ENCODE data around the gene ST7.
"Not testable (repeated sequence)": the region's sequence is repeated elsewhere in the genome, so short reads cannot be mapped to it uniquely, and the experiment has no call there.

The ST7 gene

DNA sequence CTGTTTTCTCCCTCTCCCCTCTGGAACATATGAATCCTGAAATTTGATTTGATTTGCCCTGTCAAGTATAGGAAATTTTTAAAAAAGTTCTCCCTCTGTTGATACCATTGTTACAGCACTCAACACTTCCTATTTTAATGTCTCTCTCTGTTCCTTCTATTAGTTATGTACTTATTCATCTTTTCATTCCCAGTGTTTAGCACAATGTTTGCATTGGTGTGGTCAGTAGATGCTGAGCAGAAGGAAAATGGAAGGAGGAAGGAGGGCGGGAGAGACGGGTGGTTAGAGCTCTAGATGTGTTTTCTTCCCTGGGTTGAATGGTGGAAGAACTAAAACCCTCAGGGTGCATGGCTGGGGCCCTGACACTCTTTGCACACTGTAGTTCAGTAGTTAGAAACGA, 290.1 kb downstream of the ST7 start:
- DNase-seq = no peak

DNA sequence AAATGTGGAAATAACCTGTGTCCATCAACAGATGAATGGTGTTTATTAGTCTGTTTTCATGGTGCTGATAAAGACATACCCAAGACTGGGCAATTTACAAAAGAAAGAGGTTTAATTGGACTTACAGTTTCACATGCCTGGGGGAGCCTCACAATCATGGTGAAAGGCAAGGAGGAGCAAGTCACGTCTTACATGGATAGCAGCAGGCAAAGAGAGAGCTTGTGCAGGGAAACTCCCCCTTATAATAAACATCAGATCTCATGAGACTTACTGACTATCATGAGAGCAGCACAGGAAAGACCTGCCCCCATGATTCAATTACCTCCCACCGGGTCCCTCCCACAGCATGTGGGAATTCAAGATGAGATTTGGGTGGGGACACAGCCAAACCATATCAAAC, 292.4 kb downstream of the ST7 start:
- not testable (repeated sequence) for DNase-seq

DNA sequence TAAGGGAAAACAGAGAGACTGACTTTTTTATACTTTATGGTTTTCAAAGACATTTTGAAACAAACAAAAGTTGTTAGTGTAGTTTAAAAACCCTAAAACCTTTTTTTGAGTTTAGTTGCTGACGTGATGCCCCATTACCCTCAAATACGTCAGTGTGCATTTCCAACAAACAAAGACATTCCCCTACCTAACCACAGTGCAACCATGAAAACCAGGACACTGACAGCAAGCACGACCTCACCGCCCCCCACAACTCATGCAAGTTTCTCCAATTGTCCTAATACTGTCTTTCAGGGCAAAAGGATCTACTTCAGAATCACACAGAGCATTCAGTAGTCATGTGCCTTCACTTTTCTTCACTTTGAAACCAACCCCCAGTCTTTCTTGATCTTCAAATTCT, 294.5 kb downstream of the ST7 start:
- DNase-seq = peak; percentile 48

DNA sequence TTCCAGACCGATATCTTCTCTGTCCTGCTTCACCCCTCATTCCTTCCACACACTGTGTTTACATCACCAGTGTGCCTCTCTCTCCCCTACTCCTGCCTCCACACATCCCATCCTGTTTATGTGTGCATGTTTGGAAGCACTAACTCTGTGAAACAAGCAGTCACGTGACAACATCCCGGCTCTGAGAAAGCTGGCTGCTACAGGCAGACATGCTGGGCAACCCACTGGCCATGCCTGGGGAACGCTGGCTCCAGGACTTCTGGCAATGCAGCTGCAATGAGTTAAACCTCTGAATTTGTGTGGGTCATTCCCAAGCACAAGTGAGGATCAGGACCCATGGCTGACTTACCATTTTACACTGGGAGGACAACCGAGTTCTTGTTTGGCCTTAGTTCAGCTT, 295.5 kb downstream of the ST7 start:
- DNase-seq = no peak

DNA sequence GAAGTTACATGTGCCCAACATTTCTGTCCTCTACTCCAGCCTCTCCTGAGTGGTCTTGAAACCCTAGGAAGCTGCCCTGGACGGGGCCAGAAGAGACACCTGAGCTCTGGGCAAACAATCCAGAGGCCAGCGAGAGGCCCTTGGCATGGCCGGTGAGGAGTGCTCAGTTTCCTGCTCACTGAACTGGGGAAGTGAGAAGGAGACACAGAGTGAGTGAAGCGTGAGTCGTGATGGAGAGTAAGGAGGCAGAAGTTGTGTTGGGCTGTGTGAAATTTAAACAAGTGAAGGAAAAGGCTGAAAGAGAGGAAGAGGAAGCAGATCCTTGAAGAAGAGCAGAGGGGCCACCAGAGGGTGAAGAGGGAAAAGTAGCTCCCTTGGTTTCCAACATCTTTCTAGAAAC, 296.4 kb downstream of the ST7 start:
- DNase-seq = no peak

DNA sequence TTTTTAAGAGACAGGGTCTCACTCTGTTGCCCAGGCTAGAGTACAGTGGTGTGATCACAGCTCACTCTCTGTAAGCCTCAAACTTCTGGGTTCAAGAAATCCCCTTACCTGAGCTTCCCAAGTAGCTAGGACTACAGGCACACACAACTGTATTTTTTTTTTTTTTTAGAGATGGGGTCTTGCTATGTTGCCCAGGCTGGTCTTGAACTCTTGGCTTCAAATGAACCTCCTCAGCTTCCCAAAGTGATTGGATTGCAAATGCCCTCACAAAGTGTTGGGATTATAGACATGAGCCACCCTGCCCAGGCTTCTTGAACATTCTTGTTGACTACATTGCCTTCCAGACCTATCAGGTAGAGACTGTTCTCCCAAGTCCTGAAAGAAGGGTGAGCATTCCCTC, 296.9 kb downstream of the ST7 start:
- no peak for DNase-seq

DNA sequence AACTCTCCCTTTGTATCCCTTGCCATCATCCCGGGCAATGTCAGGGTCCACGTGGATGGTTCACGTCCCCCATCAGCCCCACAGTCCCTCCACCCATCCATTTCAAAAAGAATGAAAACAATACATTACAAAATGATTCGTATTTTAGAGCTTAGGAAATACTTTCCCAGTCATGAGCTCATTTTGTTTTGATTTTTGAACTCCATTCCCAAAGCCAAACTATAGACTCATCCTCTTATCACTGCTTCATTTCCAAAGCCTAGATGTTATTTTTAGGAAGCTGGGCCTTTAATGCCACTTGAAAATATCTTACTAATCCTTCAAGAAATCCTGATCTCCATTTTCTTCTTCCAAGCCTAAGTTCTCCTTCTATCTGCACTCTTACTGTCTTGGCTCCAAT, 297.5 kb downstream of the ST7 start:
- peak; percentile 76 for DNase-seq

DNA sequence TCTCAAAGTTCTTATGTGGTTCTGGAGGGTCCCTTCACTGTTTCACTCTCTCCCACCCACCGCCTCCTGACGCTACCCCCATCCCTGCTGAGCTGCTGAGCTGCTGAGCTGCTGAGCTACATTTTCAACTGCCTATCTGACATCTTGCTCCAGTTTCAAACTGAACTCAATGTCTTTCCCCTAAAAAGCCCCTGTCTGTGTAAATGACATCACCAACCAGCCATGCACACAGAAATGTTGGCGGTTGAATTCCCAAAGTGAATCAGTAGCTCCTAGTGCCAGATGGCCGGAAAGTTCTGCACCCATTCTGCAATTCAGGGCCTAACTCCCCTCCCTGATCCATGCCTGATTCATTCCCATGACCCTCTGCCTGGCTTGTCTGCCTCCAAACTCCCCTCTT, 298.4 kb downstream of the ST7 start:
- DNase-seq = peak; percentile 97

DNA sequence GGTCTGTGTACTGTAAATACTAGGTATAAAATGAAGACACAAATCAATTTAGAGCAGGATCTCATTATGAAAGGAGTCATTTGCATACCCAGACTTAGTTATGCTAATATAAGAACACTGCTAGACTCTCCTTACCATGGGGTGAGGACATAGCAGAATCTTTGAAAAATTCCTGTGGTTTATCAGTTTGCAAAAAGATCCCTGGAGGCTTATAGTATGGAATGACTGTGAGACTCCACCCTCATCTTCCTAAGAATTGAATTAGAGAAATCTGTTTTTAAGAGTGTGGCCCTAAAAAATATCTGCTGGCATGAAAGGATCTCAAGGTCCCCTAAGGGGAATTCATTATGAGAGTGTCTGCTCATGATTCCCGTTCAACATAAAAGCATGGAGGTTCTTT, 306.3 kb downstream of the ST7 start:
- peak; percentile 90 for DNase-seq

DNA sequence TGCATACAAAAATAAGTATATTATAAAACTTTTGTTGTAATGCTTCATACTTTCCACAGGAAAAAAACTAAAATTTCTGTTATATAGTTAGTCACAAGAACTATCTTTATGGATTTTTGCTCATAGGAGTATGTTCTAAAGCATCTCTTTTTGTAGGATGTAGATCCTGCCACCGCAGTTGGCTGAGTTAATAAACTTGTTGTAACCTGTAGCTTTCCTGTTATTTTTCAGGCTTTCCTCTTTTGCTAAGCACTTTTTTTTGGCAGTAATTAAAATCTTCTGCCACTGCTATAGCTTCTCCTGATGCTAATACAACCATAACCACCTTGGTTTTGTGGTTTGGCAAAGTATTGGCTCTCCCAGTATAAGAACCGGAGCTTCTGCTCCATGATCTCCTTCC, 309.2 kb downstream of the ST7 start:
- no peak for DNase-seq

DNA sequence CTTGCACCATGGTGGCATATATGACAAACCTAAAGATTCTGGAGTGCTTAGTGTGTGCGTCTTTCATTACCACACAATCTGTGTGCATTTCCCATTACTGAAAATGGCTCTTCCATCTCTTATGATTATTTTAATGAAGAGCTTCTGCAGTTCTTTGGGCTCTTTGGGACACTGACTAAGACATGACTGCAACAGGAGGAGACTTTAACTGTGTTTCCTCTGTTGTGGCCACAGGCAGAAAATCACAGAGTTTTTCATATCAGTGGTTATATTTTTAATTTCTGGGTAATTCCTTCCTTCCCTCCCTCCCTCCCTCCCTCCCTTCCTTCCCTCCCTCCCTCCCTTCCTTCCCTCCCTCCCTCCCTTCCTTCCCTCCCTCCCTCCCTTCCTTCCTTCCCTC, 311.4 kb downstream of the ST7 start:
- DNase-seq = no peak

DNA sequence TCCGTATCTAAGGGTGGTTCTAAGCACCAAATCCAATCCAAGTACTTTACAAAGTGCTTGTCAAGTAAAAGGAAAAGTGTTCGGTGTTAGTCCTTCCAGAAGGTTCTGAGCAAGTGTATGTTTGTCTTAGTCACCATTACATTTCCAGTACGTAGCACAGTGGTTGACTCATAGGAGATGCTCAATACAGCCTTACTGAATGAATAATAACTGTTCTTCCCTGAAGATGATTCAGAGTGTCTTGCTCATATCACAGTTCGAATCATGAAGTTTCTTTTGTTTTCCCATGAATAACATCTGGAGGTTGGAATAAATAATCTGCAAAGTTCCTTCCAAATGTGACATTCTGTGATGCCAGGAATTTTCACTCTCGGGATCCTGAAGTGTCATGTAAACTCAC, 316.1 kb downstream of the ST7 start:
- DNase-seq = peak; percentile 96

DNA sequence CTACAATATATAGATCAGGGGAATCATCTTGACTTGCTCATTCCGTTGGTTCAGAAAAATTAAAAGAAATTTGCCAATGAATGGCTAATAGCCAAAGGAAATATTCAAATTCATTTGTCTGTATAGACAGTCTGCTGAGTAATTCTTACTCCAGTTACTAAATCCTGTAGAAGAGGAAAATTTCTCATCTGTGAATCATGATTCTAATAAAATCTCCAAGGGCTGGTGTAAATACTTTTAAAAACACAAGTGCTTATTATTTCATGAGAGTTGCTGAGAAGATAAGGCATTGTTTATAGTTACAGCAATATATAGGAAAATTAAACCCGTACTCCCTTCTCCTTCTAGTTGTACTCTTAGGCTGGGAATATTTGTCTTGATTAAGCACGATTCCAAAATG, 316.6 kb downstream of the ST7 start:
- DNase-seq = peak; percentile 86

DNA sequence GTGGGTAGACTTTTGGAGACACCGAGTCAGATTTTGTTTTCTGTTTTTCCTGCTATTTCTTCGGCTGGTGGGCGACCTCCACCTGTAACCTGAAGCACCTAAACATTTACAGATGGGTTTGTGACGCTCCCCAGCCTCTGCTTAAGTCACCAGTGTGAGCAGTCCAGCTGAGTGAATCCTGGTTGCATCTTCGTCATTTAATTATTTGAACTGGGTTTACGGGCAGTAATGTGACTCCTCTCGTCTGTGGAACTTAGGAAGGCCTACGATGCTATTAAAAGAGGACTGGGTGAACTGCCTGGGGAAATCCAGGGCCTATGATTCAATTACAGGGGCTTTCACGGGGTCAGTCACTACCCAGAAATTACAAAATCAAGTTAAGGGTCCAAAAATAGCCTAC, 317.1 kb downstream of the ST7 start:
- DNase-seq = no peak

DNA sequence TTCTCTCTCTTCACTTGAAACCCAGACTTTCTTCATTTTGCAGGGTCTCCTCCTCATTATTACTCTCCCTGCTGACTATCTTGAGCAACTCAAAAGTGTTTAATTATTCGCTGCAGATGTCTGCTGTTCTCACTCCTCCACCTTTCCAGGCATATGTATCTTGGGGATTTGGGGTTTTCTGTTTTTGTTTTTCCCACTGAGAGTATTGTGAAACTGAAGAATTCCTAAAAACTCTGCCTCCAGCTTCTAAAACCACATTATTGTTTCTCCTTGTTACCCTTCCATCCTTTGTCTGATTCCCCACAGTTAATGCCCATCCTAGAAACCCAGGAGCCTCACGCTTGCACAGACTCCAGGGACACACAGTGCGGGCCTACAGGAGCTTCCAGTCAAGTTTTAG, 318.3 kb downstream of the ST7 start:
- DNase-seq = no peak

DNA sequence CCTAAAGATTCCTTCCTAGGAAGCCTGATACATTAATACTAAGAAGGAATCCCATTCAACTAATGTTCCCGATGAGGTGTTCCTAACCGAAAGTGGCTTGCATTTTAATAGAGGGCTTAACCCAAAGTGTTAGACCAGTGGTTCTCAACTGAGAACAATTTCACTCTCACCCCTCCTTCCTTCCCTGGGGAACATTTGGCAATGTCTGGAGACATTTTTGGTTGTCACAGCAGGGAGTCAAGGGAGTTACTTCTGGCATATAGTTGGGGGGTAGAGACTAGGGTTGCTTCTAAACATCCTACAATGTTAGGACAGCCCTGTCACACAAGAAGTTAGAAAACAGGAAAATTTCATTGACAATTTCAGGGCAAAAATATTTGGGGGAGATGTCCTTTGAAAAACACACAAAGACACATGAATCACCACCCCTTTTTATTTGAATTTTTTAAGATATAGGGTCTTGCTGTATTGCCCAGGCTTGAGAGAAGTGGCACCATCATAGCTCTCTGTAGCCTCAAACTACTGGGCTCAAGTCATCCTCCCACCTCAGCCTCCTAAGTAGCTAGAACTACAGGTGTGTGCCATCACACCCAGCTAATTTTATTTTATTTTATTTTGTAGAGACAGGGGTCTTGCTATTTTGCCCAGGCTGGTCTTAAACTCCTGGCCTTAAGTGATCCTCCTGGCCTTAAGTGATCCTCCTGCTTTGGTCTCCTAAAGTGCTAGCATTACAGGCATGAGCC, 318.9 kb downstream of the ST7 start:
- DNase-seq = no peak

DNA sequence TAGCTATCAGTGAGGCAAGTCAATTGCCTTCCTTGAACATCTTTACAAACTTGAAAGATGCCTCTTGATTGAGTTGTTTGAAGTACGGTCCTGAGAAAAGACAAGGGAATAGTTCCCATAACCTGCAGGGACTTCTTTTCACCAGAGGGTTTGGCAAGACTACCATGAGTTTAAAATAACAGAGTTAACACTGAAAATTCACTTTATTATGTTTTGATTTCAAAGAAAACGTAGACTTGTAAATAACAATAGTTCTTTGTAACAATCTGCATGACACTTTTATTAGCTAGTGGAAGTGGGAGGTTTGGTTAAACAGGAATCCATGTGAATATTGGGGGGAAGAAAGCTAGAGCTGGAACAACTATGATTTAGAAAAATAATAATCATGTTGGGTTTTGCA, 320.0 kb downstream of the ST7 start:
- DNase-seq = no peak

DNA sequence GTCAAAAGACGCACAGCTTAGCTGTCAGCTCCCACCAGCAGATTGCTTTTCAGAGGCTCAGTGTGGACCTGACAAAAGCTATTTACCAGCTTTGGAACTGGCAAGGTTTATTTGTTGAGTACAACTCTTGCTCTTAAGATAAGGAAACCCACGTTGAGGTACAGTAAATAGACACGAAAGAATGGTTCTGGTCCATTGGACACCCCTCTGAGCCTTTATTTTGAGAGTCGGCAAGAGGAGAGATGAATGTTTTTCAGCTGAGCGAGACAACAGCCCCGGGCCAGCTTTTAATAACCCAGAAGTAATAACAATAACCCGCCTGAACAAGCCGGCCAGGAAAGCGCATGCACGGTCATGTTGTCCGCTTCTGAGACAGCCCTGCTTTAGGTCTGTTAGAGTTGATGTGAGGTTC, 320.5 kb downstream of the ST7 start:
- DNase-seq = no peak

DNA sequence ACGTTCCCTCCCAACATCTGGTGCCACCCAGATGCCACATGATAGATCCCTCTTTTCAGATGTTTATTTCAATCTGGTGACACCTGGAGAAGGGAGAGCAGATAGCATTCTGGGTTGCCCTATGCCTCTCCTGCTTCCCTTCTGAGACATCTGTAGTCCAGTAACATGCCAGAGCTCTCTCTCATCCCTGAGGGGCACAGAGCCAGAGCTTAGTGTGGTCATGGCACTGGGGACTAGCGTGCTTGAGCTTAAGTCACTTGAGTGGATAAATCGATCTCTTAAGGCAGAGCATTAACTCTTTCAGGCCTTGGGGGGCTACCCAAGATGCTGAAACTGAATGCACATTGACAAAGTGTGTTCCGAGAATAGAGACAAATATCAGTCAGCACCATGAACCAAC, 321.6 kb downstream of the ST7 start:
- peak; percentile 17 for DNase-seq

DNA sequence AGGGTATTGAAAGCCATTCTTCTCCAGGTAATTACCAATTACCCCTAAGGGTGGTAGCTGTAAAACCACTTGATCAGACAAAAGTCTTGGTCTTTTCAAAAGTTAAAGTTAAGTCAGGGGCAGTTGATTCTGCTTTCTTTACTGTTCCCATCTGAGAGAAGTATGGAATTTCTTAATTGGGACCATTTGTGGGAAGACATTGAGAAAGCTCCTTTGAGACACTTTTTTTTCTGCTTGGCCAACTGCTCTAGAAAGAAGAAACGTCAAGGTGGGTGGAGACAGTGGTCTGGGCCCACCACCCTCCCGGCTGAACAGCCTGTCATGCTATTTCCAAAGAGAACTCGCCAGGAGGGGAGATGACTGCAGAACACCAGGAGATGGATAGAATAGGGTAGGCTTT, 324.3 kb downstream of the ST7 start:
- no peak for DNase-seq

DNA sequence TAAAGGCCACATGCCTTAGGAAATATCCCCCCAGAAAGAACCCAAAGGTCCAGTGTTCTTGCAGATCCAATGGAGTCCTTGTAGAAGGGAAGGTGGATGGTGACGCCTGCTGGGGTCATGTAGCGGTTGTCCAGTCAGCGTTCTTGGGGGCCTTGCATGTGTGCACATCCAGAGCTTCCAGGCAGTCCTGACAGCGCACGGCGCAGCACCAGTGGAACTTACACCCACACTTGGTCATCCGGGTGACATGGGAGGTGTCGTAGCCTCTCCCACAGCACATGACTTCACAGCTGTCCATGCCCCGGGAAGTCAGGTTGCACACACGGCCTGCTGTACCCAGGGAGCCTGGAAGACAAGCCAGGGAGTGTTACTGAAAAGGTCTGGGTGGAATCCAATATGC, 324.7 kb downstream of the ST7 start:
- DNase-seq = no peak

DNA sequence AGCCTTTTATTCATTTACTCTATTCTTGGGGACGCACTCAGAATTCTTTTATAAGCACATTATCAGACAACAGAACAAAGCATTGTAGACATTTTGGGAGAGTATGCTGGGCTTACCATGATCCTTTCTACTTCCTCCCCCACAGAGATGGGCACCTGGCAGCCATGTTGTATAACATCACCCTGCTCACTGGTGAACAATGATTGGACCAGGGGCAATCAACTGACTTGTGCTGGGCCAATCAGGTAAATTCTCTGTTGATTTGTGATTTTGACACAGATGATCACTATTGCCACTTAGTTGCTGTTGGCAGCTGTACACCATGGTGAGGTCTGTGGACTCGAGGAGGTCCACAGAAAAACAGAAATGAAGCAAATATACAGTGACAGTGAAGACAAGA, 325.9 kb downstream of the ST7 start:
- DNase-seq = no peak

Measured in fibroblast of skin of right biceps (primary cell).